Mucosa of descending colon (tissue), 3 donors: ENCODE results near the gene PERM1. TPM values are rescaled to one million over a fixed set of nuclear protein-coding genes. Genes with fewer than 3 reads are reported as not detected.
A peak's percentile ranks its signal among the peaks of the same experiment; 100 is the strongest.
"Not testable (repeated sequence)": the region's sequence is repeated elsewhere in the genome, so short reads cannot be mapped to it uniquely, and the experiment has no call there.

Experiments
- ATAC-seq: fragments of 200-7000 bp; cut with Tn5 transposase; one replicate; pipeline ENCODE4 v1.9.1; 2020; ENCODE audit warnings: mild to moderate bottlenecking, moderate library complexity
- DNase-seq, 3 donors: peaks; one replicate each; pipeline ENCODE4 v3.0.0-alpha.2; 2020
- H3K36me3 ChIP-seq: fragments of 200-600 bp; one replicate; pipeline ENCODE4 v1.8.0; 2021; ENCODE audit warnings: low read depth, mild to moderate bottlenecking
- H3K4me1 ChIP-seq: fragments of 200-600 bp; one replicate; pipeline ENCODE4 v1.8.0; 2021; ENCODE audit warnings: low read depth, mild to moderate bottlenecking
- H3K4me3 ChIP-seq: fragments of 200-600 bp; one replicate; pipeline ENCODE4 v1.8.0; 2021; ENCODE audit warnings: mild to moderate bottlenecking
- H3K9me3 ChIP-seq: fragments of 200-600 bp; one replicate; pipeline ENCODE4 v1.8.0; 2021; ENCODE audit warnings: mild to moderate bottlenecking
- CTCF ChIP-seq: fragments of 200-600 bp; IDR thresholded peaks from one replicate; pipeline ENCODE4 v1.8.0; 2022; ENCODE audit warnings: antibody characterized with exemption, mild to moderate bottlenecking
- intact Hi-C, 2 donors: fragments of 100-400 bp; cut with DNase I in 1 of 2; cut with micrococcal nuclease in 1 of 2; formaldehyde crosslinking; loops; one replicate each; pipeline versions ENCODE4 v1.11.0 to v1.11.1; 2022; cut with DNase I, micrococcal nuclease
- total RNA-seq, 3 donors: library from RNA; stranded (reverse); fragmentation: NEBNext Ultra II Directional in 2 of 3; extraction: Animal tissue kit (Norgen Biotek cat#: 25700) in 2 of 3; gene quantifications; one replicate each; pipeline versions ENCODE4 v1.2.1 to v1.2.4, GENCODE V29; 2021 to 2023
- donor health status: DM: no; HTN: no; CAD: no; lungs with moderate emphysema.
- donor health status: DM: no; HTN: no; CAD: no.
- donor health status: DM: no; HTN: yes; CAD: no.

PERM1 gene
- total RNA-seq, 3 donors from 2014 or later: 0.24 TPM; not detected in 2

- no peak for TF ChIP-seq CTCF
- Histone ChIP-seq H3K4me3 (no peak overlapping the region), H3K36me3 (no peaks in the 10 kb centered on the region), H3K9me3 (no peaks in the 10 kb centered on the region), H3K4me1 (peaks cover 5% of the 10 kb centered on the region)
- ATAC-seq (no peak), DNase-seq (no peak)
- intact Hi-C loops: loop anchor here in 1 of 2 donors (10.0 kb wide), 1 partner anchor 85 kb away; no protein-coding TSS in a partner anchor
These were observed 2.2 kb downstream of the PERM1 start for GRCh38 chr1:979744-980072.

- no peaks in the 10 kb centered on the region for H3K36me3 ChIP-seq
- H3K4me3 ChIP-seq: no peak overlapping the region
- no peaks in the 10 kb centered on the region for H3K9me3 ChIP-seq
- DNase-seq (no peak), ATAC-seq (no peak)
- no peak for TF ChIP-seq CTCF
- peaks cover 5% of the 10 kb centered on the region for H3K4me1 ChIP-seq
- intact Hi-C loops: no loop called here
These were observed 2.8 kb downstream of the PERM1 start for GRCh38 chr1:978835-979743.

GRCh38 chr1:978069-978834, 3.6 kb downstream of the PERM1 start:
- intact Hi-C loops: no loop called here
- peaks cover 5% of the 10 kb centered on the region for H3K4me1 ChIP-seq
- no peak for TF ChIP-seq CTCF
- H3K36me3 ChIP-seq: no peaks in the 10 kb centered on the region
- DNase-seq: peak in 1 of 3 donors; percentile 20
- no peak overlapping the region for H3K4me3 ChIP-seq
- no peak for ATAC-seq
- H3K9me3 ChIP-seq: no peaks in the 10 kb centered on the region

- DNase-seq: peak in 1 of 3 donors; percentile 61
- ATAC-seq, intact Hi-C loops: not testable (repeated sequence)
These were observed 5.1 kb downstream of the PERM1 start for GRCh38 chr1:976791-977190.

GRCh38 chr1:975896-976683, 5.8 kb downstream of the PERM1 start:
- intact Hi-C loops: no loop called here

More at GRCh38 chr1:976791-977190, 5.1 kb downstream of the PERM1 start:
- not testable (repeated sequence) for H3K9me3 ChIP-seq, H3K4me1 ChIP-seq, H3K4me3 ChIP-seq, H3K36me3 ChIP-seq

More at GRCh38 chr1:975896-976683, 5.8 kb downstream of the PERM1 start:
- ATAC-seq: peak; percentile 87
- TF ChIP-seq CTCF: peak; percentile 44
- Histone ChIP-seq H3K9me3 (no peaks in the 10 kb centered on the region), H3K36me3 (no peaks in the 10 kb centered on the region), H3K4me3 (no peak overlapping the region), H3K4me1 (peaks cover 5% of the 10 kb centered on the region)
- DNase-seq: peak; percentile 70 to 85 (median 74)
